Fibroblast of mammary gland (primary cell): ENCODE data around the gene OR13F1.

Source experiments
- DNase-seq: peaks from one replicate; pipeline ENCODE4 v3.0.0-alpha.2; 2010; ENCODE audit warnings: low read depth
- H3K4me3 ChIP-seq: 2 replicates; pipeline ENCODE4 v1.5.1; 2011; ENCODE audit warnings: low read depth, mild to moderate bottlenecking, low read length, moderate library complexity; ENCODE audit not compliant: control insufficient read depth
- CTCF ChIP-seq: conservative IDR thresholded peaks from 2 replicates; pipeline ENCODE4 v1.5.1; 2011; ENCODE audit warnings: low read depth, low read length, inconsistent platforms; ENCODE audit not compliant: control insufficient read depth, insufficient read depth

Gene OR13F1

GRCh38 chr9:104503963-104504362, at the start of gene OR13F1:
Gene OR13F1 (plus strand): TSS chr9:104504263. CDS start chr9:104504263, 0 bp downstream.
- no peak for DNase-seq
- TF ChIP-seq CTCF, result no peak

GRCh38 chr9:104456831-104457230, 47.2 kb upstream of the OR13F1 start:
- no peak for DNase-seq
- no peak overlapping the region for H3K4me3 ChIP-seq
- no peak for TF ChIP-seq CTCF

More at GRCh38 chr9:104503963-104504362, at the start of gene OR13F1:
- no peak within 1 kb of the TSS for H3K4me3 ChIP-seq

GRCh38 chr9:104463864-104464263, 40.2 kb upstream of the OR13F1 start:
- no peak for TF ChIP-seq CTCF
- H3K4me3 ChIP-seq, result no peak overlapping the region
- DNase-seq, result no peak

- H3K4me3 ChIP-seq, result no peak overlapping the region
- TF ChIP-seq CTCF, result no peak
- no peak for DNase-seq
These were observed 35.8 kb upstream of the OR13F1 start for GRCh38 chr9:104468261-104468660.

- no peak overlapping the region for H3K4me3 ChIP-seq
- DNase-seq, result no peak
- TF ChIP-seq CTCF, result no peak
These were observed 21.0 kb upstream of the OR13F1 start for GRCh38 chr9:104482921-104483570.

GRCh38 chr9:104485014-104485413, 19.0 kb upstream of the OR13F1 start:
- TF ChIP-seq CTCF, result no peak
- no peak overlapping the region for H3K4me3 ChIP-seq
- DNase-seq, result no peak
